Measurements from ENCODE around the gene GALNT2.

Gene GALNT2

DNA sequence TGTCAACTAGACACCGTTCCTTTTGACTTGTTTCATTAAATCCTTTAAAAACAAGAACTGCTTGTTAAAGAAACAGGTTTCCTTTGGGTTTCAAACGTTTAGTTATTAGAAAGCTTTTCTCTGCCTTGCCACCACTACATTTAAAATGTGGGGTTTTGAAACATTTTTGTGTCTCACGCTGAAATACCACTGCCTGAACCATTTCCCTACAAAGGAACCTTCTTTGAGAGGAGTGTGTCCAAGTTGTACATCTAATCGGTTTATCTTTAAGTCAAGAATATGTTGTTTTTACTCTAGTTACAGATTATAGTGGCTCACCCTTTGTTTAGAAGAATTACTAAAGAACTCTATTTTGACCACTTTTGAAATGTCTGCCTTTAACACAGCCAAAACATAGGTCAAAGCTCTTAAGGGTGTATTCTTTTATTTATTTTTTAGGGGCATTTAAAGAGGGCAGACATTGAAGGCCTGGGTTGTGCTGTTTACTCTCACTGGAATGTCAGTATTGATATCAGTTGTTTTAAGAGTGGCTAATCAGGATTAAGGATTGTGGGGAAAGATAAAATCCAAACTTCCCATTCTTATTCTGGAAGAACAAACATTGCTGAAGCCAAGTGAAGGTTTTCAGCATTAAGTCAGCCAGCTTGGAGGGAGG lies 143.4 kb downstream of the GALNT2 start:
- TF ChIP-seq, protein P1, sequence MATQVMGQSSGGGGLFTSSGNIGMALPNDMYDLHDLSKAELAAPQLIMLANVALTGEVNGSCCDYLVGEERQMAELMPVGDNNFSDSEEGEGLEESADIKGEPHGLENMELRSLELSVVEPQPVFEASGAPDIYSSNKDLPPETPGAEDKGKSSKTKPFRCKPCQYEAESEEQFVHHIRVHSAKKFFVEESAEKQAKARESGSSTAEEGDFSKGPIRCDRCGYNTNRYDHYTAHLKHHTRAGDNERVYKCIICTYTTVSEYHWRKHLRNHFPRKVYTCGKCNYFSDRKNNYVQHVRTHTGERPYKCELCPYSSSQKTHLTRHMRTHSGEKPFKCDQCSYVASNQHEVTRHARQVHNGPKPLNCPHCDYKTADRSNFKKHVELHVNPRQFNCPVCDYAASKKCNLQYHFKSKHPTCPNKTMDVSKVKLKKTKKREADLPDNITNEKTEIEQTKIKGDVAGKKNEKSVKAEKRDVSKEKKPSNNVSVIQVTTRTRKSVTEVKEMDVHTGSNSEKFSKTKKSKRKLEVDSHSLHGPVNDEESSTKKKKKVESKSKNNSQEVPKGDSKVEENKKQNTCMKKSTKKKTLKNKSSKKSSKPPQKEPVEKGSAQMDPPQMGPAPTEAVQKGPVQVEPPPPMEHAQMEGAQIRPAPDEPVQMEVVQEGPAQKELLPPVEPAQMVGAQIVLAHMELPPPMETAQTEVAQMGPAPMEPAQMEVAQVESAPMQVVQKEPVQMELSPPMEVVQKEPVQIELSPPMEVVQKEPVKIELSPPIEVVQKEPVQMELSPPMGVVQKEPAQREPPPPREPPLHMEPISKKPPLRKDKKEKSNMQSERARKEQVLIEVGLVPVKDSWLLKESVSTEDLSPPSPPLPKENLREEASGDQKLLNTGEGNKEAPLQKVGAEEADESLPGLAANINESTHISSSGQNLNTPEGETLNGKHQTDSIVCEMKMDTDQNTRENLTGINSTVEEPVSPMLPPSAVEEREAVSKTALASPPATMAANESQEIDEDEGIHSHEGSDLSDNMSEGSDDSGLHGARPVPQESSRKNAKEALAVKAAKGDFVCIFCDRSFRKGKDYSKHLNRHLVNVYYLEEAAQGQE (IDR thresholded peaks at IDR 0.05; ENCODE audit: insufficient read depth in 1 of 2, low read depth in 2 of 2, low read length in 2 of 2): no peak
- TF ChIP-seq TAF1 (IDR thresholded peaks at IDR 0.05; ENCODE audit: borderline replicate concordance, insufficient read depth, low read length) (no peak), FOXP2 (optimal IDR thresholded peaks at IDR 0.05; ENCODE audit: borderline replicate concordance, extremely low read depth, extremely low read length, insufficient read depth) (no peak), POLR2AphosphoS5 (IDR thresholded peaks at IDR 0.05; ENCODE audit: low read depth, low read length) (no peak), SIN3A (IDR thresholded peaks at IDR 0.05; ENCODE audit: borderline replicate concordance, insufficient read depth, low read length) (no peak)

DNA sequence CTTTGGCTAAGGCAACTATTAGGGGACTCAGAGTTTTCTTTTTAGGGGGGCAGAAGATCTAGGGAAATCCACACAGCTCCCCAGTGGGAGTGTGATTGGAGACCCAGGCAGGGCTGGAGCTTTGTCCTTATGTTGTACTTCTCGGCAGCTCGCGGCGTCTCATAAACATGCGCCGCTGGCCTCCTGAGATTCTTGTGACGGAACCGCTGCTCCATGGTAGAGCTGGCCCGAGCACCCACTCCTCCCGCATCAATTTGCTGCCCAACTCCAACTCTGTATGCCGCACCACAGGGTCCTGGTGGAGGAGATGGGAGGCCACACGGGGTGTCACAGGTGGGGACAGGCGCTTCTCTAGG lies 143.9 kb downstream of the GALNT2 start:
- TF ChIP-seq, protein P1 (IDR thresholded peaks at IDR 0.05; ENCODE audit: insufficient read depth in 1 of 2, low read depth in 2 of 2, low read length in 2 of 2): no peak
- TF ChIP-seq POLR2AphosphoS5 (IDR thresholded peaks at IDR 0.05; ENCODE audit: low read depth, low read length) (no peak), SIN3A (IDR thresholded peaks at IDR 0.05; ENCODE audit: borderline replicate concordance, insufficient read depth, low read length) (no peak), FOXP2 (optimal IDR thresholded peaks at IDR 0.05; ENCODE audit: borderline replicate concordance, extremely low read depth, extremely low read length, insufficient read depth) (no peak), TAF1 (IDR thresholded peaks at IDR 0.05; ENCODE audit: borderline replicate concordance, insufficient read depth, low read length) (no peak)

DNA sequence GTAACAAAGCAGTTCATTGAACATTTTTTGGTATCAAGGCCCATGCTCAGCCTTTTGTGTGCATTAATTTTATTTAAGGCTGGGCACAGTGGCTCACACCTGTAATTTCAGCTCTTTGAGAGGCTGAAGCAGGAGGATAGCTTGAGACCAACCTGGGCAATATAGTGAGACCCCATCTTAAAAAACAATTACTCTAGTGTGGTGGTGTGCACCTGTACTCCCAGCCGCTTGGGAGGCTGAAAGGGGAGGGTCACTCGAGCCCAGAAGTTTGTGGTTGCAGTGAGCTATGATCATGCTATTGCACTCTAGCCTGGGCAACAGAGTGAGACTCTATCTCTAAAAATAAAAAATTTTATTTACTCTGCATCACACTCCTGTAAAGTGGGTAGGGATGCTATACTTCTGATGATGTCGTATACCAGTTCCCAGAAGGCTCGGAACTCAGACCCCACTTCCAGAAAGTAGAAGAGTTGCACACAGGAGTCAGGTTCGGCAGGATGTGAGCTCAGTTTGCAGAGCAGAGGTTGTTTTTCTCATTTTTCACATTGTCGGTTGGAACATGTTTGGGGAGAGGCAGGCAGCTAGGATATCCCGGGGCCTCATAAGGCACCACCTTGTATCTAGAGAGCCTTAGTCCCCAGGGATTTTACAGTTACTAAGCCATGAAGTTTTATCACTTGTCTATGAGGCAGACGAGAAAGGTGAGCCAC lies 144.6 kb downstream of the GALNT2 start:
- TF ChIP-seq SIN3A (IDR thresholded peaks at IDR 0.05; ENCODE audit: borderline replicate concordance, insufficient read depth, low read length) (no peak), TAF1 (IDR thresholded peaks at IDR 0.05; ENCODE audit: borderline replicate concordance, insufficient read depth, low read length) (no peak), POLR2AphosphoS5 (IDR thresholded peaks at IDR 0.05; ENCODE audit: low read depth, low read length) (no peak), FOXP2 (optimal IDR thresholded peaks at IDR 0.05; ENCODE audit: borderline replicate concordance, extremely low read depth, extremely low read length, insufficient read depth) (no peak)
- TF ChIP-seq, protein P1 (IDR thresholded peaks at IDR 0.05; ENCODE audit: insufficient read depth in 1 of 2, low read depth in 2 of 2, low read length in 2 of 2): no peak

DNA sequence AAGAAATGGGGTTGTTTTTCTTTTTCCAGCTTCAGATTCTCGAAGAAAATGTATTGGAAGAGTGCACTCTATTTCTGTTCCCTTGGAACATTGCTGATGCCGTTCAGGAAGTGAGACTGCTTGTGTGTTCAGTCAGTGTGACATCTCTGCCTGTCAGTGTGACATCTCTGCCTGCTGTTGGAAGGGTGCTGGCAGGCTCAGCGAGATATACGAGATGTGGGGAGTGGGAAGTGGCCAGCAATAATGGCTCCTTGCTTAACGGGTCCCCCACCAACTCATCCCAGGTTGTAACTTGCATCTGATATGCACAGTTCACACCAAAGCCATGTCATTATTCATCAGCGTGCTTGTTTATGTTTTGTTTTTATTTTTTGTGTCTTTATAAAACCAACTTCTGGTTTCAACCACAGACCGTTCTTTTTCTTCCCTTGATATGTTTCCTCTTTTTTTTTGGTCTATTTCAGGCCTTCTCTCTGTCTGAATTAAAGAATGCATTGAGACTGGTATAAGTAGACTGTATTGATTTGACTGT lies 145.4 kb downstream of the GALNT2 start:
- TF ChIP-seq TAF1 (IDR thresholded peaks at IDR 0.05; ENCODE audit: borderline replicate concordance, insufficient read depth, low read length) (no peak), POLR2AphosphoS5 (IDR thresholded peaks at IDR 0.05; ENCODE audit: low read depth, low read length) (no peak), SIN3A (IDR thresholded peaks at IDR 0.05; ENCODE audit: borderline replicate concordance, insufficient read depth, low read length) (no peak), FOXP2 (optimal IDR thresholded peaks at IDR 0.05; ENCODE audit: borderline replicate concordance, extremely low read depth, extremely low read length, insufficient read depth) (no peak)
- TF ChIP-seq, protein P1 (IDR thresholded peaks at IDR 0.05; ENCODE audit: insufficient read depth in 1 of 2, low read depth in 2 of 2, low read length in 2 of 2): no peak
